ENCODE measurements around the gene ITIH3.

Gene ITIH3

GRCh38 chr3:52844290-52844975 lies 49.8 kb downstream of the ITIH3 start:
- H3K27ac ChIP-seq (ENCODE audit: poor library complexity, severe bottlenecking) = no peak overlapping the region
- no peaks in the 10 kb centered on the region for H3K4me1 ChIP-seq (ENCODE audit: insufficient read depth, poor library complexity, severe bottlenecking)
- no peak for ATAC-seq (ENCODE audit: low read depth)
- DNase-seq (ENCODE audit: low spot score) = no peak
- H3K27me3 ChIP-seq (ENCODE audit: insufficient read depth, poor library complexity, severe bottlenecking) = no peaks in the 10 kb centered on the region
- no peaks in the 10 kb centered on the region for H3K9me3 ChIP-seq (ENCODE audit: severe bottlenecking)
- H3K4me3 ChIP-seq (ENCODE audit: severe bottlenecking) = no peak overlapping the region
- no peak for TF ChIP-seq CTCF (IDR thresholded peaks at IDR 0.05; ENCODE audit: poor library complexity, severe bottlenecking)
- H3K36me3 ChIP-seq (ENCODE audit: low read depth) = 0 out of 2 replicates have a peak, but pooled peaks cover 5% of the 10 kb centered on the region

DNA sequence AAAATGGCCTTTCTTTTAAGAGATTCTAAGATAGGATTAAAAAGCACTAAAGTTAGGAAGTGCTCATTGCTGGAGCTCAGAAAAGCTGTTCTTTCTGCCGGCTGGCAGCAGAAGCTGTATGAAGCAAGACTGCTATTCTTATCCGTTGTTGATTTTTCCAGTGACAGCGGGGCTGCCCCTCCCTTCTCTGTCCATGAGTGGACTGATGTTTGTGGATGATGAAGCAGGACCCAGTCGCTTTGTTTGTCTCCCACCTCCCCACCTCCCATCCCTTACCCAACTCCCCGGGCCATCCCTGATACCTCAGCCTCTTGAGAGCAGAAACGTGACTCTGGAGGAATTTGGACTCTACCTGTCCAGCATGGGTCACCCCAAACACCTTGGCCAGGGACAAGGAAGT lies 50.6 kb downstream of the ITIH3 start:
- no peak for TF ChIP-seq CTCF (IDR thresholded peaks at IDR 0.05; ENCODE audit: poor library complexity, severe bottlenecking)
- Histone ChIP-seq H3K27me3 (ENCODE audit: insufficient read depth, poor library complexity, severe bottlenecking) (no peaks in the 10 kb centered on the region), H3K9me3 (ENCODE audit: severe bottlenecking) (no peaks in the 10 kb centered on the region), H3K4me1 (ENCODE audit: insufficient read depth, poor library complexity, severe bottlenecking) (no peaks in the 10 kb centered on the region), H3K36me3 (ENCODE audit: low read depth) (0 out of 2 replicates have a peak, but pooled peaks cover 5% of the 10 kb centered on the region), H3K27ac (ENCODE audit: poor library complexity, severe bottlenecking) (no peak overlapping the region), H3K4me3 (ENCODE audit: severe bottlenecking) (no peak overlapping the region)
- DNase-seq (ENCODE audit: low spot score) = no peak
- no peak for ATAC-seq (ENCODE audit: low read depth)

DNA sequence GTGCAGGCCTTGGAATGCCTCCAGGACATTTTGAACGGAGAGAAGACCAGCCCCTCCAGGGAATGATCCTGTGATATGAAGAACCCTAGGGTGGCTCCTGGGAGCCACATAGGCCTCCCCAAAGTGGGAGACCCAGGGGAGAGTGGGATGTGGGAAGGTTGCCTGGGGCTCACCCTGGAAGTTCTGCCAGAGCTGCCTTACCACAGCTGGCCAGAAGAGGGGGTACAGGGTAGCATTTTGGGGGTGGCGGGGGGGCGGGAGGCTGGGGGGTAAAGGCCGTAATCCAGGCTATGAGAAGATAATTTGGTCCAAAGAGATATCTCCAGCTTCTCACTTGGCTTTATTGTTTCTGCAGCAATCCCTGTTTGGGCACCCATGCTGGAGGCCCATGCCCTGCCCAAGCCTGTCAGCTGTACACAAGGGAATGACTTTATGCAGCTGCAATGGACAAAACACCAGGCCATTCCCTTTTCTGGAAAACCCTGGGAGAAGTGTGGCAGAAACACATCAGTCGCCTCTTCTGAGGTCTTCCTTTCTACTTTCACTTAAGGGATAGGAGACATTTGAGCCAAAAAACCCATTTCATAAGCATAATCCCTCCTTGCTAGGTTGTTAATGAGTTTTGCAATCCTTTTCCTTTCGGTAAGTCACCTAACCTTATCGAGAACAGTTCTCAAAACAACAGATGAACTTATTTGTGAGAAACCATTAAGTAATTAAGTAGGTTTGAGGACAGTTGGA lies 51.3 kb downstream of the ITIH3 start:
- Histone ChIP-seq H3K27me3 (ENCODE audit: insufficient read depth, poor library complexity, severe bottlenecking) (no peaks in the 10 kb centered on the region), H3K36me3 (ENCODE audit: low read depth) (peaks cover 5% of the 10 kb centered on the region; the same call in 1 of the 2 replicates), H3K9me3 (ENCODE audit: severe bottlenecking) (no peaks in the 10 kb centered on the region), H3K4me3 (ENCODE audit: severe bottlenecking) (no peak overlapping the region), H3K4me1 (ENCODE audit: insufficient read depth, poor library complexity, severe bottlenecking) (no peaks in the 10 kb centered on the region), H3K27ac (ENCODE audit: poor library complexity, severe bottlenecking) (no peak overlapping the region)
- TF ChIP-seq CTCF (IDR thresholded peaks at IDR 0.05; ENCODE audit: poor library complexity, severe bottlenecking) = peak; percentile 35
- ATAC-seq (ENCODE audit: low read depth) (peak; percentile 49; the same call in 1 of the 3 replicates), DNase-seq (ENCODE audit: low spot score) (no peak)

DNA sequence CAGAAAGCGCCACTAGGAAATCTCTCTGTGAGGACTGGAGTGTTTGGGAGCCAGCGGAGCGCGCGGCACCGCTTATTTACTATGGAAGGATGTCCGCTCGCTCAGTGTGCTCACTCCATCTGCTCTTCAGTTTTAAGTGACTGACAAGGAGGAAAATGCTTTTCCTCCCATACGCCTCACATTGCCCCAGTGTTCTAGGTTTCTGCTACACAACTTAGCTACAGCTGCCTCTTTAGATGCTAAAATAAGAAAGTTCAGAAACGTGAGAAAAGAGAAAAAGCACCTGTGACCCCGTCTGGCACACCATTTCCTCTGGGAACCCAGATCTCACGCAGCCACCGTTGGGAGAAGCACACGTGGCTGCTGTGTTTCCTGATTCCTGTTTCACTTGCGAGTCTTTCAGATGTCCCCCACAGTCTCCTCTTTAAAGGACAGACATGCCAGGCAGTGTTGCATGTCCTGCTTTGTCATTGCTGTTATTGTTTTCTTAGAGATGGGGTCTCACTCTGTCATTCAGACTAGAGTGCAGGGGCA lies 51.9 kb downstream of the ITIH3 start:
- no peak for DNase-seq (ENCODE audit: low spot score)
- no peaks in the 10 kb centered on the region for H3K4me1 ChIP-seq (ENCODE audit: insufficient read depth, poor library complexity, severe bottlenecking)
- no peaks in the 10 kb centered on the region for H3K9me3 ChIP-seq (ENCODE audit: severe bottlenecking)
- H3K27ac ChIP-seq (ENCODE audit: poor library complexity, severe bottlenecking) = no peak overlapping the region
- ATAC-seq (ENCODE audit: low read depth) = no peak
- no peak for TF ChIP-seq CTCF (IDR thresholded peaks at IDR 0.05; ENCODE audit: poor library complexity, severe bottlenecking)
- no peak overlapping the region for H3K4me3 ChIP-seq (ENCODE audit: severe bottlenecking)
- H3K36me3 ChIP-seq (ENCODE audit: low read depth) = peaks cover 9% of the 10 kb centered on the region; the same call in 1 of the 2 replicates
- H3K27me3 ChIP-seq (ENCODE audit: insufficient read depth, poor library complexity, severe bottlenecking) = no peaks in the 10 kb centered on the region
